ENCODE results near the gene TEPSIN. TPM values are rescaled to one million over a fixed set of nuclear protein-coding genes. Genes with fewer than 3 reads are reported as not detected.

TEPSIN gene
- total RNA-seq, 1 experiment from 2014 or later = 40.7 TPM

- TF ChIP-seq USF1 (CRISPR knock-in tag; IDR thresholded peaks at IDR 0.05) (no peak), MXD4 (CRISPR knock-in tag; IDR thresholded peaks at IDR 0.05; ENCODE audit: borderline replicate concordance) (no peak)
- no peak overlapping the region for H3K27ac Mint-ChIP-seq
- peaks cover 21% of the 10 kb centered on the region for H3K4me1 Mint-ChIP-seq
- H3K9me3 Mint-ChIP-seq = no peaks in the 10 kb centered on the region
- ChIA-PET CTCF (no interaction called here), POLR2A (no interaction called here)
- no peaks in the 10 kb centered on the region for H3K36me3 Mint-ChIP-seq
- ATAC-seq (no peak), DNase-seq (ENCODE audit: low spot score) (no peak)
- H3K27me3 Mint-ChIP-seq (ENCODE audit: low read depth) = no peaks in the 10 kb centered on the region
- 0 out of 2 replicates have a peak overlapping the region, but pooled peaks have one; percentile 70 for H3K4me3 Mint-ChIP-seq
Observed at GRCh38 chr17:81236784-81237183, 2.1 kb downstream of the TEPSIN start.

- Mint-ChIP-seq H3K27ac (no peak overlapping the region), H3K36me3 (peaks cover 2% of the 10 kb centered on the region), H3K4me1 (peaks cover 14% of the 10 kb centered on the region), H3K9me3 (no peaks in the 10 kb centered on the region), H3K27me3 (ENCODE audit: low read depth) (no peaks in the 10 kb centered on the region), H3K4me3 (no peak overlapping the region)
- POLR2A ChIA-PET = no interaction called here
- CTCF ChIA-PET = interaction anchor here (0.9 kb wide), 1 partner anchor 106 kb away, joined by 3 read pairs; no protein-coding TSS in a partner anchor
- no peak for DNase-seq (ENCODE audit: low spot score)
- ATAC-seq = no peak
- TF ChIP-seq ZNF416 (CRISPR knock-in tag; IDR thresholded peaks at IDR 0.05) (no peak), STAT6 (CRISPR knock-in tag; conservative IDR thresholded peaks at IDR 0.05; ENCODE audit: low read depth) (no peak), ATF2 (CRISPR knock-in tag; IDR thresholded peaks at IDR 0.05; ENCODE audit: borderline replicate concordance, low read depth) (no peak), ZNF671 (CRISPR knock-in tag; IDR thresholded peaks at IDR 0.05) (no peak), SMAD4 (CRISPR knock-in tag; IDR thresholded peaks at IDR 0.05) (no peak), USF2 (CRISPR knock-in tag; IDR thresholded peaks at IDR 0.05) (no peak), ESRRA (CRISPR knock-in tag; IDR thresholded peaks at IDR 0.05; ENCODE audit: borderline replicate concordance) (no peak), IRF1 (CRISPR knock-in tag; IDR thresholded peaks at IDR 0.05) (no peak), CTCF (IDR thresholded peaks at IDR 0.05) (no peak), E2F4 (CRISPR knock-in tag; IDR thresholded peaks at IDR 0.05; ENCODE audit: borderline replicate concordance, low read depth) (no peak), CREB1 (CRISPR knock-in tag; IDR thresholded peaks at IDR 0.05) (no peak), NR3C1 (CRISPR knock-in tag; conservative IDR thresholded peaks at IDR 0.05; ENCODE audit: low read depth) (no peak), GRHL2 (CRISPR knock-in tag; IDR thresholded peaks at IDR 0.05; ENCODE audit: insufficient replicate concordance, severe bottlenecking) (no peak), NFE2L1 (CRISPR knock-in tag; IDR thresholded peaks at IDR 0.05) (no peak), ZNF532 (CRISPR knock-in tag; IDR thresholded peaks at IDR 0.05; ENCODE audit: borderline replicate concordance) (no peak), ZMAT4 (CRISPR knock-in tag; IDR thresholded peaks at IDR 0.05) (no peak)
Observed at GRCh38 chr17:81235822-81236740, 2.8 kb downstream of the TEPSIN start.

Measured in WTC11 (cell line).